Measurements from ENCODE around the gene REPS1.

Gene REPS1

DNA sequence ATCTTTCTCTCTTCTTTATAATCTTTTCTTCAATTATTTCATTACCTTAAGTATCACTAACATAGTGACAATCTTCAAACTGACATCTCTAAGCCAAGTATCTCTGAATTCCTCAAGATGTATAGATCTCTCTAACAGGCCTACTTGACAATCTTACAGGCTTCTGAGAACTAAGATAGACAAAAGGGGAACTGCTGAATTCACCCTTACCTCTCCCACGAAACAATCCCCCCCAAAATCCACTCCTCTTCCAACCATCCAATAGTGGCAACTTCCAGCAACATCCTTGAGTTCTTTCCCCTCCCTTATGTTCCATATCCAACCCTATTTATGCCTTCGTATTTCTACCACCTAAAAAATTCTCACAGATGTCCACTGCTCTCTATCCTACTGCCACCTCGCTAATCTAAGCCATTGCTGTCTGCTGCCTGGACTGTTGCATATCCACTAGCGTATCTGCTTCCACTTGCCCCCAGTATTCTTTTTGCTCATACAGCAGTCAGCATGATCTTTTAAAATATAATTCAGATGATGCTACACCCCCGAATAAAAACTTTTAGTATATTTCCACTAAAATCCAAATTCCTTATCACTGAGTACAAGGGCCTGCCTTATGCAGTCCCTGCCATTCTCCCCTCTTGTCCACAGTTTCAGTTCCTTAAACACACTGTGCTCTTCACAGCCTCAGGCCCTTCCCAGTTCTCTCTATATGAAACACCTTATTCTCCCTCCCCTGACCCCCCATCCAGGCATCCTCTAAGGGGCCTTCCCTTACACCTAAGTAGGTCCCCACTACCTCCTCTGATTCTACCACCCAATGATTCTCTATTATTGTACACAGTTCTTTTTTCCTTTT is 8.0 kb downstream of the REPS1 start:
- H3K27me3 ChIP-seq: no peaks in the 10 kb centered on the region
- TF ChIP-seq CTCF (IDR thresholded peaks at IDR 0.05): no peak
- no peak for DNase-seq
- no peaks in the 10 kb centered on the region for H3K9me3 ChIP-seq
- intact Hi-C loops (cut with DNase I; ENCODE audit: low total_unique reads): no loop called here
- H3K4me1 ChIP-seq: peaks cover 0 to 37% (median 16%) of the 10 kb centered on the region in 4 donors
- H3K27ac ChIP-seq: no peak overlapping the region
- no peaks in the 10 kb centered on the region for H3K36me3 ChIP-seq
- H3K4me3 ChIP-seq: no peak overlapping the region

DNA sequence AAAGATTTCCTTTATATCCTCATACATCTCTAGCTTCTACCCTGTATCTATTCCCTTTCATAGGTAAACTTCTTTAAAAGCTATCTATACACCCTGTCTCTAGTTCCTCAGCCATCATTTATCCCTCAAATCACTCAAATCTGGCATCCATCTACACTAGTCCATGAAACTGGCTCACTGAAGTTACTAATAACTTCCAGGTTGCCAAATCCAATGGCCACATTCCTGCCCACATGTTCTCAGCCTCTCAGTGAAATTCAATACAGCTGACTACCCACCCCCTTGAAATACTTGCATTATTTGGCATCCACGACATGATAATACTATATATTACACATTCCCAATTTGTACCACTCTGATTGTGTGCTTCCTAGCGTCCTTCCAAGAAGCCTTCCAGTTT is 8.7 kb downstream of the REPS1 start:
- intact Hi-C loops (cut with DNase I; ENCODE audit: low total_unique reads): no loop called here
- Histone ChIP-seq H3K27ac (no peak overlapping the region), H3K9me3 (no peaks in the 10 kb centered on the region), H3K4me1 (peaks cover 0 to 37% (median 15%) of the 10 kb centered on the region in 4 donors), H3K36me3 (no peaks in the 10 kb centered on the region), H3K27me3 (no peaks in the 10 kb centered on the region), H3K4me3 (no peak overlapping the region)
- no peak for TF ChIP-seq CTCF (IDR thresholded peaks at IDR 0.05)
- no peak for DNase-seq

DNA sequence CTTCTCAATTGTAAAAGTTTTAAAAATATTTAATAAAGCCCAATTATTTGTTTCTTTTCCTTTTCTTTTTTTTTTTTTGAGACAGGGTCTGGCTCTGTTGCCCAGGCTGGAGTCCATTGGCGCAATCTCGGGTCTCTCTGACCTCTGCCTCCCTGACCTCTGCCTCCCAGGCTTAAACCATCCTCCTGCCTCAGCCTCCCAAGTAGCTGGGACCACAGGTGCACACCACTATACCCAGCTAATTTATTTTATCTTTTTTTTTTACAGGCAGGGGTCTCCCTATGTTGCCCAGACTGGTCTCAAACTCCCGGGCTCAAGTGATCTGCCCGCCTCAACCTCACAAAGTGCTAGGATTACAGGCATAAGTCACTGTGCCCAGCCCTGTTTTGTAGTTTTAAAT is 9.8 kb downstream of the REPS1 start:
- intact Hi-C loops (cut with DNase I; ENCODE audit: low total_unique reads): no loop called here
- H3K4me3 ChIP-seq: no peak overlapping the region
- H3K4me1 ChIP-seq: peaks cover 0 to 38% (median 15%) of the 10 kb centered on the region in 4 donors

GRCh38 chr6:138977646-138978167 is 10.3 kb downstream of the REPS1 start:
- H3K4me1 ChIP-seq: peaks cover 0 to 38% (median 12%) of the 10 kb centered on the region in 4 donors
- no peaks in the 10 kb centered on the region for H3K9me3 ChIP-seq
- no peaks in the 10 kb centered on the region for H3K36me3 ChIP-seq
- no peak overlapping the region for H3K4me3 ChIP-seq
- H3K27me3 ChIP-seq: no peaks in the 10 kb centered on the region
- H3K27ac ChIP-seq: no peak overlapping the region
- no peak for DNase-seq
- intact Hi-C loops (cut with DNase I; ENCODE audit: low total_unique reads): no loop called here
- no peak for TF ChIP-seq CTCF (IDR thresholded peaks at IDR 0.05)

More for the DNA sequence above, 9.8 kb downstream of the REPS1 start:
- H3K27me3 ChIP-seq: no peaks in the 10 kb centered on the region
- no peak for DNase-seq
- TF ChIP-seq CTCF (IDR thresholded peaks at IDR 0.05): no peak
- no peaks in the 10 kb centered on the region for H3K36me3 ChIP-seq
- no peaks in the 10 kb centered on the region for H3K9me3 ChIP-seq
- no peak overlapping the region for H3K27ac ChIP-seq

DNA sequence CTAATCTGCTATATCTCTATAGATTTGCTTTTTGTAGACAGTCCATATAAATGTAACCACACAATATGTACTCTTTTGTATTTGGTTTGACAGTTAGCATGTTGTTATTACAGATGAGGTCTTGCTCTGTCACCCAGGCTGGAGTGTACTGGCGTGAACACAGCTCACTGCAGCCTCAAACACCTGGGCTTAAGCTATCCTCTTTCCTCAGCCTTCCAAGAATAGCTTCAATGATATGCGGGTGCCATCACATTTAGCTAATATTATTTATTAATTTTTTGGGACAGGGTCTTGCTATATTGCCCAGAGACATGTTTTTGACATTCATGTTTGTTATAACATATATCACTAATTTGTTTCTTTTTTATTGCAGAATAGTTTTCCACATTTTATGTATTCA is 10.8 kb downstream of the REPS1 start:
- Histone ChIP-seq H3K27me3 (no peaks in the 10 kb centered on the region), H3K36me3 (no peaks in the 10 kb centered on the region), H3K4me3 (no peak overlapping the region), H3K4me1 (peaks cover 0 to 38% (median 13%) of the 10 kb centered on the region in 4 donors), H3K9me3 (no peaks in the 10 kb centered on the region), H3K27ac (no peak overlapping the region)
- TF ChIP-seq CTCF (IDR thresholded peaks at IDR 0.05): no peak
- intact Hi-C loops (cut with DNase I; ENCODE audit: low total_unique reads): no loop called here
- no peak for DNase-seq

Data from tibial artery (tissue), 4 donors.